Left cardiac atrium (tissue), 4 donors: ENCODE data around the gene INTS4. TPM values are rescaled to one million over a fixed set of nuclear protein-coding genes. Genes with fewer than 3 reads are reported as not detected.
"Not testable (repeated sequence)": the region's sequence is repeated elsewhere in the genome, so short reads cannot be mapped to it uniquely, and the experiment has no call there.

Source experiments
- ATAC-seq, 2 donors: fragments of 200-7000 bp; cut with Tn5 transposase; one replicate each; pipeline ENCODE4 v1.9.1; 2020; ENCODE audit warnings: mild to moderate bottlenecking in 2 of 2, moderate library complexity in 2 of 2
- DNase-seq: peaks from one replicate; pipeline ENCODE4 v3.0.0-alpha.2; 2020
- intact Hi-C, 2 donors: fragments of 100-400 bp; cut with DNase I; formaldehyde crosslinking; loops; one replicate each; pipeline versions ENCODE4 v1.14.1 to v1.15.1; 2022 to 2023
- total RNA-seq, 2 donors: library from RNA; stranded (reverse); fragmentation: NEBNext Ultra II Directional; extraction: Animal tissue kit (Norgen Biotek cat#: 25700); gene quantifications; one replicate each; pipeline ENCODE4 v1.2.1, GENCODE V29; 2021
- donor health status: DM: no; HTN: yes; CAD: no.
- donor health status: DM: no; HTN: yes; CAD: no; lungs with severe emphysema.
- donor health status: DM: yes; HTN: yes; CAD: no.
- donor health status: Dilated cardiomyopathy.

The INTS4 gene
- total RNA-seq, 2 donors from 2014 or later, result 15.9 to 17.7 TPM

DNA sequence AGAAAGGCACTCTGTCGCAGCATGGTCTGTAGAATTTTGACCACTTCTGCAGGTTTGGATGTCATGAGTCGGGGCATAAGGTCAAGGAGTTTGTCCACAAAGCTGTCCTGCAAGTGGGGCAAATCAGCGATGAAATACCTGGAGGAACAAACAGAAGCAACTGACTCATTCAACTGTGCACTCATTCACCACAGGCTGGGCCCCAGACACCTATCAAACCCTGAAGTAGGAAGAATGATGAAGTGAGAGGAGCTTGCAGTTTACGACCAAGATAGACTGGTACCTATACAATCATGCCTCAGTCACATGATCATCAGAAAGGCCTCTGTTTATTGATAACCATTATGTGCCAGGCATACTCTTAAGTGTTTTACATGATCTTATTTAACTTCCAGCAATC lies 102.8 kb downstream of the INTS4 start:
- ATAC-seq, DNase-seq, intact Hi-C loops: not testable (repeated sequence)

DNA sequence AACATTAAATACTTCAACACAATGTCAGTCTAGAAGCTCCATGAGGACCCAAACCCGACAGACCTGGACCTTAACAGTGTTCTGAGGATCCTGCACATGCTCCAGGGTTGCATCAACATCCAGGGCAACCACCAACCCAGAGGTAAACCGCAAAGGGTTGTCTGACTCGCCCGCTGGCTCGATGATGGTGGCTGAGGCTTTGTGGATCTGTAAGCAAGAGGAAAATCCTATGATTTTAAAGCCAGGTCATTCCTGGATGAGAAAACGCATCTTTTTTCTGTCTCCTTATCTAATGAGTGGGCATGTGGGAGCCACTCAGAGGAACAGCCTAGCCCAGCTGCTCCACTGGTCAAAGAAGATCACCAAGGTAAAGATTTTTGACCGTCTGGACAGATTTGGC lies 103.2 kb downstream of the INTS4 start:
- intact Hi-C loops, ATAC-seq, DNase-seq: not testable (repeated sequence)

DNA sequence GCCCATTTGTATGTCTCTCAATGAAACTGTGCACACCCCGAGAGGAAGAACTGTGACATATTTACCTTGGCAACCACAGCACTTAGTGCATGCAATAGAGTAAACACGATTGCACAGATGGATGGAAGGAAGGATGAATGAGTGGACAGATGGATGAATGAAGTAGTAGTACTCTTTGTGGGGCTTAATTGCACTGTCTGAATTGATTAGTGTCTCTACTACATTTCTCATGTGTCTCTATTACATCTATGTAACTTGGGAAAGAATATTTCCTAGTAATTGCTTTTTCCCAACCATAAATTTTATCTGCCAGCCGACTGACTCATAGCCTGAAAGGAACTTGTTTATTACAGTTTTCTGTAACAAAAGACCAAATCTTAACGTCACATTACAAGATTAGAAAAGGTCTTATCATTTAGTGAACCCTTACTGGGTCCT lies 103.8 kb downstream of the INTS4 start:
- DNase-seq, intact Hi-C loops: not testable (repeated sequence)
- peak in 1 of 2 donors; percentile 15 for ATAC-seq

DNA sequence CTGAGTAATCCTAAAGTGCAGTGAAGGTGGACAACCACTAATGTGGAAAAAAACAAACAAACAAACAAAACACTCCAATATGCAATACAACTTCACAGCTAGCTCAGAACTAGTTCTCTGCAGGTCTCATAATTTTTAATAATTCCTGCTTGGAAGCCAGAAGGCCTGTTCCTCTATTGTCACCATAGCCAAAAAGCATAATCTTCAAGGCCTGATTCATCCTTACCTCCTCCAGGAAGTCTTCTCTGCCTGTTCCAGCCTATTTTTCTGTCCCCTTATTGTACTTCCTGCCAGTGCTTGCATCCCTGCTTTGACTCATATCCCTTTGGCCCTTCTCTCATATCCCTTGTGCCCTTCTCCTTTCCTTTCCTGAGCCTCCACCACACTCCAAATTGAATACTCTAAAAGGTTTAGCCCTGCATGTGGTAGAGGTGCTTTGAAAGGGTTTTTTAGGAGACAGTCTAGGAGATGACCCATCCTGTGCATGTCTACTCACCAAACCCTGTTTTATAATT lies 104.3 kb downstream of the INTS4 start:
- intact Hi-C loops, ATAC-seq, DNase-seq: not testable (repeated sequence)

DNA sequence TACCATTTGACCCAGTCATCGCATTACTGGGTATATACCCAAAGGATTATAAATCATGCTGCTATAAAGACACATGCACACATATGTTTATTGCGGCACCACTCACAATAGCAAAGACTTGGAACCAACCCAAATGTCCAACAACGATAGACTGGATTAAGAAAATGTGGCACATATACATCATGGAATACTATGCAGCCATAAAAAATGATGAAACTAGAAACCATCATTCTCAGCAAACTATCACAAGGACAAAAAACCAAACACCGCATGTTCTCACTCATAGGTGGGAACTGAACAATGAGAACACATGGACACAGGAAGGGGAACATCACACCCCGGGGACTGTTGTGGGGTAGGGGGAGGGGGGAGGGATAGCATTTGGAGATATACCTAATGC lies 105.4 kb downstream of the INTS4 start:
- intact Hi-C loops, ATAC-seq: not testable (repeated sequence)

DNA sequence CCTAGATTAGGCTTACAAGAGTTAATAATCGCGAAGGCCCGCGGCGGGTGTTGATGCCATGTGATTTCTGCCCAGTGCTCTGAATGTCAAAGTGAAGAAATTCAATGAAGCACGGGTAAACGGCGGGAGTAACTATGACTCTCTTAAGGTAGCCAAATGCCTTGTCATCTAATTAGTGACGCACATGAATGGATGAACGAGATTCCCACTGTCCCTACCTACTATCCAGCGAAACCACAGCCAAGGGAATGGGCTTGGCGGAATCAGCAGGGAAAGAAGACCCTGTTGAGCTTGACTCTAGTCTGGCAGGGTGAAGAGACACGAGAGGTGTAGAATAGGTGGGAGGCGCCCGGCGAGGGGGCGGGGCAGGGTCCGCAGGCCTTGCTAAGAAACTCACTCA lies 108.1 kb downstream of the INTS4 start:
- no peak for DNase-seq
- no peak for ATAC-seq
- intact Hi-C loops, result no loop called here

More for the DNA sequence above, 105.4 kb downstream of the INTS4 start:
- not testable (repeated sequence) for DNase-seq

DNA sequence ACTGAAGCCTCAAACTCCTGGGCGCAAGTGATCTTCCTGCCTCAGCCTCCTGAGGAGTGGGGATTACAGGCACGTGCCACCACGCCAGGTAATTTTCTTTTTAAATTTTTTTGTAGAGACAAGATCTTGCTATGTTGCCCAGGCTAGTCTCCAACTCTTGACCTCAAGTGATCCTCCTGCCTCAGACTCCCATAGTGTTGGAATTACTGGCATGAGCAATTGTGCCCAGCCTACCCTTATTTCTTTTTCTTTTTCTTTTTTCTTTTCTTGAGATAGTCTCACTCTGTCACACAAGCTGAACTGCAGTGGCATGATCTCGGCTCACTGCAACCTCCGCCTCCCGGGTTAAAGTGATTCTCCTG lies 109.7 kb downstream of the INTS4 start:
- DNase-seq, result no peak
- ATAC-seq, result no peak
- intact Hi-C loops, result no loop called here

DNA sequence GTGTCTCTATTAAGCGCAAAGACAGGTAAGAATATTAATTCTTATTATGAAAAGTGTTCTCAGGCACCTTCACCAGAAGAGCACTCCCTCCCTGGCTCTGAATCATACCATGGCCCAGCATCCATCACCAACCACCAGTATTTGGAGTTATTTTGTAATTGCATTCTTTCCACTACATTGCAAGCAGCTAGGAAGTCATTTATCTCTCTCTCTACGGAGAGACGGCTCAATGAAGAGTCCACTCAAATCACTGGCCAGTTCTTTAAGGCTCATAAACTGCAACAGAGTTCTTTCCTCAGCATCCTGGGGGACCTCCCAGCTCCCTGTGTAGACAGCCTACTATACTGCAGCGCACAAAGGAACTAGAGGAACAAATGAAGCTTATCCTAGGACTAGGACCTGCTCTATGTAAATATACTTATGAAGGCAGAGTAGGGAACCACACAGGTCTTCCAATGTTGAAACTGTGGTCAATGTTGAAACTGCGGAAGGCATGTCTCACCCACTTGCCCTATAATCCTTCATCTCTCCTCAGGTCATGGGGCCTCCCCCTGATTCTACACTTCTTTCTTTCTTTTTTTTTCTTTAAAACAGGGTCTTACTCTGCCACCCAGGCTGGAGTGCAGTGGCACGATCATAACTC lies 110.2 kb downstream of the INTS4 start:
- intact Hi-C loops, result no loop called here
- DNase-seq, result no peak
- peak in 1 of 2 donors; percentile 39 for ATAC-seq

DNA sequence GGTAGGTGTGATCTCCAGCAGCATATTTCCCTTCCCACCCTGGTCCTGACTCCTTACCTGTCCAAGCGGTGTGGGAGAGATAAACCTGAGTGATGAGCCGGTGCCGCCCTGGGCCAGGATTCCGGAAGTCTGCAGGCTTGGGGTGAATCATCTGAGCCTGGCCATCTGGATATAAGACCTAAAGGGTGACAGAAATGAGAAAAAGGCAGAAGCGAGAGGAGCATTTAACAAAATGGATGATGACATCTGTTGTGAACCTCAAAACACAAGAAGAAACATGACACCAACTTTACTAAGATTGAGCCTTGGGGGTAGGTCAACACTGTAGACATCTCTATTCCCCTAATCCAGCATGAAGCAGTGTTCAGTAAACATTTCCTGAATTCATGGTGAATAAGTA lies 110.7 kb downstream of the INTS4 start:
- DNase-seq, result no peak
- no peak for ATAC-seq
- intact Hi-C loops, result no loop called here

DNA sequence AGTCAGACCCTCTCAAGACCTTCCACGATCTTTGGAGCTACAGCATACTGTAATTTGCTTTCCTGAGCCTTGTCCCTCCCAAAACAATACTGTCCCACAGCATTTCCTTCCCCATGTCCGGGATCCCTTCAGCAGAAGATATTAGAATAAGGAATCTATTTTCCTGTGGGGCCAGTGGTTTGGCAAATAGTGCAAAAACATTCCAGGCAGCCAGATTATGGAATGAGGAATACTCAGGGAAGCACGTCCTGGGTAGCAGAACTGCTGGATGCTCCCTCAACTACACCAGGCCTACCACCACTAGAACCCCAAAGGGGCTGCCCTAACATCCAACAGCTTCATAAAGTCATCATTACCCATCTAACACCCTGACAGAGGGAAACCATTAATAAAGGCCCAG lies 112.1 kb downstream of the INTS4 start:
- intact Hi-C loops, result no loop called here
- no peak for ATAC-seq
- DNase-seq, result no peak

DNA sequence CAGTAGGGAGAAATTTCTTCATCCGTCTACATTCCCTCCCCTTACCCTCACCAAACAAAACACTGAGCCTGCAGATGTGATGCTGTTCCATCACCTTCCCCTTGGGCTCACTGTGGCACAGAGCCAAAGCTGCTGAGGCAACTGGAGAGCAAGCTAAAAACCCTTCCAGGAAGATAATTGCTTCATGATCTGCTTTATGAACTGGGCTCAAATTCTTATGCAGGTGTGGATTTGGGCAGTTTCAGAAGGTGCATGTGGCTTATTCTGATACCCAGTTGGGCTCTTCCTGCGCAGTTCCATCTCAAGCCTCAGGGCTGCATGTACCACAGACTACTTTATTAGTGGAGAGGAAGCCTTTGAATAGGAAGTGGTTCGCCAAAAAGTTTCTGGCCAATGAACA lies 115.2 kb downstream of the INTS4 start:
- ATAC-seq (peak; percentile 53 to 63), DNase-seq (peak; percentile 55)
- intact Hi-C loops, result no loop called here

DNA sequence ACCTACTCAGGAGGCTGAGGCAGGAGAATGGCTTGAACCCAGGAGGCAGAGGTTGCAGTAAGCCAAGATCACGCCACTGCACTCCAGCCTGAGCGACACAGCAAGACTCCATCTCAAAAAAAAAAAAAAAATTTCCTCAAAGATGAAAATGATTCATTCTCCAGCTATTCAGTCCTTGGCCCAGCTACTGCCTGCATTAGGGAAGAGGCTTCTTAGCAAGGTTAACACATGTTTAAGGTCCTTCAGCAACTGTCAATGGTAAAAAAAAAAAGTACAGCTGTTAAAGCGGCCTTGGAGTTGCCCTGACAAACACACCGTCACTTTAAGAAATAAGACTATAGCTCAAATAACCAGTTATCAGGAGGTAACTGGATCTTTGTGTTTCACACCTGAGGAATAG lies 116.2 kb downstream of the INTS4 start:
- DNase-seq, intact Hi-C loops: not testable (repeated sequence)
- ATAC-seq, result peak in 1 of 2 donors; percentile 84

DNA sequence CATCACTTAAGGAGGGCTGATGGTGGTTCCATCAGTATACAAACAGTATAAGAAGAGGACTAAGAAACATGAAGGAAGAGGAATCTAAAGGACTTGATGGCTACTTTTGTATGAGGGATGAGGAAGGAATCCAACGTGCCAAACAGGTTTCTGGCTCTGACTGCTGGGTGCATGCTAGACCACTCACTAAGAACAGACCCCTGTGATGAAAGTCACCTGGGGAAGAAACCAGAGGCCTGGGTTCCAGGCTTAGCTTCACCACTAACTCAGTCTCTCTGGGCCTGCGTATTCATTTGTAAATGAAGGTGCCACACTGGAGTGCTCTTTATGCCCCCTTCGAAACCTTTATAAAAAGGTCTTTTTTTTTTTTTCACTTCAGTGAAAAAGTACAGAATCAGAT lies 118.4 kb downstream of the INTS4 start:
- DNase-seq (no peak), ATAC-seq (no peak)
- intact Hi-C loops, result no loop called here

DNA sequence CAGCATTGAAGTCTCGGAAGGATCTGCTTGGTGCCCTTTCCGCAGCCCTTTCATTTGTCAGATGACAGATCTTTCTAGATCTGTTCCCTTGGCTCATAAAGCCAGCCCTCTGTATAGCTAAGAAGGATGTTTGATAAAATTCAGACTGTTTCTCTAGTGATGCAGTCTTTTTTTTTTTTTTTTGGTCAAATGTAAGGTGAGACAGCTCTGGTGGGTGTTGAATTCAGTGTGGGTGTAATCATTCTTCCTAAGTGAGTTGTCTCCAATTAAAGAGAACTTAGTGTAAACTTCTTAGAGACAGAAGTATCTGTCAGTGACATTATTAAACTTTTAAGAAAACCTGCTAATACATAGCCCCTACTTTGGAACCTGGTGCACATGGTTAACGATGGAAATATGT lies 120.3 kb downstream of the INTS4 start:
- DNase-seq, result no peak
- no peak for ATAC-seq
- intact Hi-C loops, result no loop called here

DNA sequence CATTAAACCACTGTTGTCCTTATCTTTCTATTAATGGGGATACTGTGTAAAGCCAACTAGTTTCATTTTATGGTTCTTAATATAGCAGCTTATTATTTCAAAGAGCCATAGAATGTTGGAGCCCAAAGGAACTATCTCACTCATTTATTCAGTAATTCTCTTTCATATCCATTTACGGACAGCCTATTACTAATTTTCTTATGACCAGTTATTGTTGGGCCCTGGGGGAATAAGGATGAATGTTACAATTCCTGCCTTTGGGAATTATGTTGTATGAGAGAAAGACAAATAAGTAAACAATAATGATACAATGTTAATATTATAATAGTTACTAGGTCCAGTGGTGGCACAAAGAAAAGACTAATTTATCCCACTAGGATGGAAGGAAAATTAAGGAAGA lies 121.1 kb downstream of the INTS4 start:
- ATAC-seq, result no peak
- intact Hi-C loops, result no loop called here
- no peak for DNase-seq

DNA sequence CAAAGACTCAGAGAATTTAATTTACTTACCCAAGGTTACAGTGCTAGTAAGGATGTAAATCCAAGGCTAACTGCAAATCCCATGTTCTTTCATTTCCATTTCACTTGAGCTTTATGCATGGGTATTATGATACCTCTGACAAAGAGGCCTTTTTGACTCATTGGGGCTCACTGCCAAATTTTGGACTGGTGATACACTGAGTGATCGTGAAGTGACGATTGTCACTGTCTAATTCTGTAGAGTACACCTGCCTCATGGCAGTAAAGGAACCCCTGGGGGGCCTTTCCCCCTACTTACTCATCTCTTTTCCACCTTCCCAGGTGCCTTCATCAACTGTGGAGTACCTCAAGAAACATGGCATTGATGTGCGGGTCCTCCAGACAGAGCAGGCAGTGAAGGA lies 122.6 kb downstream of the INTS4 start:
- no peak for DNase-seq
- ATAC-seq, result no peak
- intact Hi-C loops, result no loop called here

DNA sequence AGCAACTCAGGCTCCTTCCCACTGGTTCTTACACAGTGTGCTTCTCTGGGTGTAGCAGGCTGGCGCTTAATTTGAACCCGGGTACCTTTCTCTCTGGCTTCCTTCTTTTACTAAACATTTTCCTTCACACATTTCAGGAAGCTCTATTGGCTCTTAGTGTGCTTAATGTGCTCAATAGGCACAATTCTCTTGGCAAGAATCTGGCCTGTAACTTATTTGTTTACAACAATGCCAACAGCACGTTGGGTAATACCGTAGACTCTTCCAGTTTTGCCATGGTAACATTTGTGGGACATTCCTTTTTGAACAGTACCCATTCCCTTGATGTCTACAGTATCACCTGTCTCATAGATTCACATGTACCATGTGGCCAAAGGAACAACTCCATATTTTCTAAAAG lies 125.7 kb downstream of the INTS4 start:
- intact Hi-C loops, result no loop called here
- no peak for ATAC-seq
- DNase-seq, result no peak

DNA sequence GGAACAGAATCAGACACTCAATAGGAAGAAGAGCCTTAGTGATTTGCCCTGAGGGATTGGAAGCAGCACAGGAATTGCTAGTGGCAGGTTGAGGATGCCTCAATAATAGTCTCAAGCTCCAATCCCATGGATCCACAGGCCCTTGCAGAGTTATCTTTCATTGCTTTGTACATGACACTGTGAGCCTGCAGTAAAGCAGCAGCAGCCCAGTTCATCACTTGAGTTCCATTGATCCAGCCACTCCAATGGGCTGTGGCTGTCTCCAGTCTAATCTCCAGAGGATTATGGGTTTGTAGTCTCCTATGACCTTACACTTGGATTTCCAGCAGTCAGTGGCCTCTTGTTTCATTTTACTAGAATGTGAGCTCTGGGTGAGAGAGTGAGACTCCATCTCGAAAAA lies 128.1 kb downstream of the INTS4 start:
- ATAC-seq (no peak), DNase-seq (no peak)
- intact Hi-C loops, result no loop called here

DNA sequence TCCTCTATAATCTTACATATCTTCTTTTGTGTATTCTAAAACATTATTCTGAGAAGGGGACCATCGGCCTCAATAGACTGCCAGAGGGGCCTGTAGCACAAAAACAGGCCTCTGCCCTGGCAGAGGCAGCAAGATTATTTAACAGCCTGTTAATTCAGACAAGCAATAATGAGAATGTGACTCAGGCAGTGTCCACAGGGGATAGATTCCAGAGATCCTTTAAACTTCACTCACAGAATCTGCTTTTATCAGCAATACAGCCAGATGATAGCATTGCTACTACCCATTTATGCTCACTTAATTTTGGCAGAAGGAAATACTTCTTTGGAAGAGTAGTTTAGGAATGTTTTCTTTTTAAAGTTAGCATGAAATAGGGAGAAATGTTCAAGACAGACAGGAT lies 128.7 kb downstream of the INTS4 start:
- intact Hi-C loops, result no loop called here
- DNase-seq, result no peak
- peak in 1 of 2 donors; percentile 60 for ATAC-seq

DNA sequence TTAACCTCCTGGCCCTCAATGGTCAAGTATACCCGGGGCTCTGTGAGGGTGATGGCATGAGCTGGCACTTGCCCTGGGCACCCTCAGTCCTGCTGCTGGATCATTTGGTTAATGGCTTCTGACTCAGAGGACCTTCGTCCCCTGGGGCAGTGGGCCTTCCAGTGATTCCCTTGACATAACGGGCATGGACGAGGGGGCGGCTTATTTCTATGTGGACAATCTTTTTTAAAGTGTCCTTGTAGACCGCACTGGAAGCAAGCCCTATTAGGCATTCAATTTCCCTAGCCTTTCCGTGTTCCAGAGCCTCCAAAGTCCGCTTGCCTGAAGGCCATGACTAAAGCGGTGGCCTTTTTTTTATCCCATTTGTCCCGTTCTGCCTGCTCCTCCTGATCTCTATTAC lies 133.0 kb downstream of the INTS4 start:
- intact Hi-C loops, ATAC-seq, DNase-seq: not testable (repeated sequence)

DNA sequence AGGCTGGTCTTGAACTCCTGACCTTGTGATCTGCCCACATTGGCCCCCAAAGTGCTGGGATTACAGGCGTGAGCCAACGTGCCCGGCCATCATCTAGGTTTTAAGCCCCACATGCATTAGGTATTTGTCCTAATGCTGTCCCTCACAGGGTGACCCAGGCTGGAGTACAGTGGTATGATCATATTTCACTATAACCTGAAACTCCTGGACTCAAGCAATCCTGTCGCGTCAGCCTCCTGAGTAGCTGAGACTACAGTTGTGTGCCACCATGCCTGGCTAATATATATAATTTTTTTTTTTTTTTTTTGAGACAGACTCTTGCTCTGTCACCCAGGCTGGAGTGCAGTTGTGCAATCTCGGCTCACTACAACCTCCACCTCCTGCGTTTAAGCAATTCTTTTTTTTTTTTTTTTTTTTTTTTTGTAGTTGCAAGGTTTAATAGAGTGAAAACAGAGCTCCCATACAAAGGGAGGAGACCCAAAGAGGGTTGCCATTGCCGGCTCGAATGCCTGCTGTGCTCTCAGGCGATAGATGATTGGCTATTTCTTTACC lies 136.5 kb downstream of the INTS4 start:
- intact Hi-C loops, DNase-seq, ATAC-seq: not testable (repeated sequence)
